Upper lobe of left lung (tissue), 4 donors: Measurements from ENCODE around the gene MYRF.

ENCODE experiments used
- POLR2AphosphoS5 ChIP-seq, 2 donors: sonication (generic); formaldehyde crosslinking; IDR thresholded peaks; one replicate each; pipeline ENCODE4 v1.5.1; 2017; ENCODE audit warnings: antibody characterized with exemption in 2 of 2
- TF ChIP-seq, protein P1 (sequence below), 6 experiments: fragments of 450-650 bp in 4 of 6; fragments of 200-600 bp in 2 of 6; sonication (generic) in 2 of 6; IDR thresholded peaks; one replicate each; pipeline ENCODE4 v1.5.1; 2016 to 2019; ENCODE audit warnings: antibody characterized with exemption in 6 of 6

DNA sequence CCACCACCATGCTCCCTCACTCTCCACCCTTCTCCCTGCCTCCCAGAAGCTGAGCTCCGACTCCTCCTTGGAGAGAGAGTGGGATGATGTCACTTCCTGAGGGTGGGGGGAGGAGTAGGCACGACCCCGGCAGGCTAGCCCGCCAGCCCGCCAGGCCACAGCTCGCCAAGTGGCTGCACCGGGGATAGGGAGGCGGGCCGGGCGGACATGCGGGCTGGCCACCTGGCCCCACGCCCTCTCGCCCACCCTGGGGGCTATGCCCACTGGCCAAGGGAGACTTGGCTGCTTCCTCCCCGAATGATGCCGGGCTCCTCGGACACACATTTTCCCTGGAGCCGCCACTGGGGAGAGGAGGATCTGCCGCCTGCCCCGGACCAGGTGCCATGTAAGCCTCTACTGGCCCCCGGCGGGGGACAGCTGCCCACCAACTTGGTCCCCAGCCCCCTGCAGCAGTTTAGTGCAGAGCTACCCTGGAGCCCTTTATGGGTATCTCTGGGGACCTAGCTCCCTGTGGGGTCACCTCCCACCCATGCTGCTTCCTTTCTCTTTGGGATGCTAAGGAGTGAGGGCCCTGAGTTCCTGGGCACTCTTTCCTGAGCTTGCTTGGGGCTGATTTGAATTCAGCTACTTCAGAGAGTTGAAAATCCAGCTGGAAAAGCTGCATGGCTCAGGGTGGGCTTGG is 33.7 kb upstream of the MYRF start:
- TF ChIP-seq, protein P1, sequence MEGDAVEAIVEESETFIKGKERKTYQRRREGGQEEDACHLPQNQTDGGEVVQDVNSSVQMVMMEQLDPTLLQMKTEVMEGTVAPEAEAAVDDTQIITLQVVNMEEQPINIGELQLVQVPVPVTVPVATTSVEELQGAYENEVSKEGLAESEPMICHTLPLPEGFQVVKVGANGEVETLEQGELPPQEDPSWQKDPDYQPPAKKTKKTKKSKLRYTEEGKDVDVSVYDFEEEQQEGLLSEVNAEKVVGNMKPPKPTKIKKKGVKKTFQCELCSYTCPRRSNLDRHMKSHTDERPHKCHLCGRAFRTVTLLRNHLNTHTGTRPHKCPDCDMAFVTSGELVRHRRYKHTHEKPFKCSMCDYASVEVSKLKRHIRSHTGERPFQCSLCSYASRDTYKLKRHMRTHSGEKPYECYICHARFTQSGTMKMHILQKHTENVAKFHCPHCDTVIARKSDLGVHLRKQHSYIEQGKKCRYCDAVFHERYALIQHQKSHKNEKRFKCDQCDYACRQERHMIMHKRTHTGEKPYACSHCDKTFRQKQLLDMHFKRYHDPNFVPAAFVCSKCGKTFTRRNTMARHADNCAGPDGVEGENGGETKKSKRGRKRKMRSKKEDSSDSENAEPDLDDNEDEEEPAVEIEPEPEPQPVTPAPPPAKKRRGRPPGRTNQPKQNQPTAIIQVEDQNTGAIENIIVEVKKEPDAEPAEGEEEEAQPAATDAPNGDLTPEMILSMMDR (IDR thresholded peaks at IDR 0.05): no peak
- TF ChIP-seq POLR2AphosphoS5 (IDR thresholded peaks at IDR 0.05): no peak
